ENCODE measurements around the gene GPI.
A peak's percentile ranks its signal among the peaks of the same experiment; 100 is the strongest.

Gene GPI

DNA sequence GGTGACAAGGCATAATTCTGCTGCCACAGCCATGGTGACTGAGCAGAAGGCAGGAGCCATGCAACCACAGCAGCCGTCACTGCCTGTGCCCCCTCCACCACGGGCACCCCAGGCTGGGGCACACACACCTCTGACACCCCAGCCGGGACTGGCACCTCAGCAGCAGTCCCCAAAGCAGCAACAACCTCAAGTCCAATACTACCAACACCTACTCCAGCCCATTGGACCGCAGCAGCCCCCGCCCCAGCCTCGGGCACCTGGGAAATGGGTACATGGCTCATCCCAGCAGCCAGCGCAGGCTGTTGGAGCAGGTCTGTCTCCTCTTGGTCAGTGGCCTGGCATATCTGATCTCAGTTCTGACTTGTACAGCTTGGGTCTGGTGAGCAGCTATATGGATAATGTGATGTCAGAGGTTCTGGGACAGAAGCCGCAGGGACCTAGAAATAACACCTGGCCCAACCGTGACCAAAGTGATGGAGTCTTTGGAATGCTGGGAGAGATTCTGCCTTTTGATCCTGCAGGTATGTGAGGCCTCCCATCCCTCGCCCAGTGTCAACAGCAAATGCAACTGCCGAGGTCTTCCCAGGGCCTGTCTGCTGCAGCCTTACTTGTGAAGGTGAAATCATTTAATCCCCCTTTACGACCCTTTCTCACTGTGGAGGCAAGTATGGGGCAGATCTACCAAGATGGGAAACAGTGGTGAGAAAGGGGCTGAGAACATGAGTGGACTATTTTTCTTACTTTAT lies 22.9 kb upstream of the GPI start:
- DNase-seq: no peak

DNA sequence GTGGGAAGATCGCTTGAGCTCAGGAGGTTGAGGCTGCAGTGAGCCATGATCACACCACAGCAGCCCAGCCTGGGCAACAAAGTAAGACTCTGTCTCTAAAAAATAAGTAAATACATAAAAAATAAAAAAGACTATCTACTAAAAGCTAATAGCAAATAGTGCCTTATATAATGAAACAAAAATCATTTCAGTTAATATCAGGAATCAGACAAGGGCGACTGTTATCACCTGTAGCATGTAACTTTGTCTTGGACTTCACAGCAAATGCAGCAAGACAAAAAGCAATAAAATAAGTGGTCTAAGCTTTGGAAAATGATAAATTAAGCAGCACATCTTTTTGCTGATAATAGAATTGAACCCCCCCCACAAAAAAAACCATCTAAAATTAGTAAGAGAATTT lies 21.2 kb upstream of the GPI start:
- DNase-seq: no peak

DNA sequence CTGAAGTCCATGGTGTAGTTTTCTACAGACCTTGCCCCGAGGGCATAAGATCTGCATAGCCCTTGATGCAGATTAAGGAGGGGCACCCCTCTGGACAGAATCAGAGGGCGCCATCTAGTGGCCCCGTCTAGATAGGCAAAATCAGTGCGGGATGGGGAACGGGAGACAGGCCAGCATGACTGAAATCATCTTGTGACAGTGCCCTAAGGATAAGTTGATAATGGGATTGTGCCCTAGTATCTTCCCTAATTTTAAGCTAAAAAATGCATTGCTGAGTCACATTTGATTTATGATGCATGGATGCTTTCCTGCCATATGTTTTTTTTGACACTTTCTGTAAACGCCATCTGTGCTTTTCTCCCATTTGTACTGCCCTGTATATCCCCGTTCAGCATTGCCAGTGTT lies 19.0 kb upstream of the GPI start:
- DNase-seq: peak; percentile 16

- no peak for DNase-seq
Observed at GRCh38 chr19:34347561-34348165, 17.3 kb upstream of the GPI start.

DNA sequence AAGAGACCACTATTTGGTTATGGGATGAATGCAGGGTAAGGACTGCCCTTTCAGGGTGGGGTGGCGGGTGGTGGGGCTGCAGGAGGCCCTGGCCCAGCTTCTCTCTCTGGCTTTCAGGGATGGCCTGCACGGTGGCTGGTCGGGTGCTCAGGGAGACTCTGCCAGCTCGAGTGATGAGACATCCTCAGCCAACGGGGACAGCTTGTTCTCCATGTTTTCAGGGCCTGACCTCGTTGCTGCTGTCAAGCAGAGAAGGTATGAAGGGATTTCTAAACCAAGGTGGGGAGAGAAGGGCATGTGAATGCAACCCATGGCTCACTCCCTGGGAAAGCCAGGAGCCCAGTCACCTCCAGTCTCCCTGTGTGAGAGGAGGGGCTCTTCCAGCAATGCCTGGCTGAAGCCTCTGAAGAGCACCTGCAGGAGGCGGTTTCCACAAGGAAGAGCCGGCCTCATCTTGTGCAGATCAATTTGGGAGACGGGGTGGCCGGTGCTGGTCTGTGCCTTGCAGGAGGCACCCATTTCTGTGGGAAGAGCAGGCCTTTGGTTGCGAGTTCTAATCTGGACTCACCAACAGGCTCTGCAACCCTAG lies 16.0 kb upstream of the GPI start:
- no peak for DNase-seq

- no peak for DNase-seq
Observed at GRCh38 chr19:34350161-34350561, 14.8 kb upstream of the GPI start.

- DNase-seq: no peak
Observed at GRCh38 chr19:34351382-34351826, 13.6 kb upstream of the GPI start.

GRCh38 chr19:34353546-34353945 lies 11.4 kb upstream of the GPI start:
- DNase-seq: no peak

DNA sequence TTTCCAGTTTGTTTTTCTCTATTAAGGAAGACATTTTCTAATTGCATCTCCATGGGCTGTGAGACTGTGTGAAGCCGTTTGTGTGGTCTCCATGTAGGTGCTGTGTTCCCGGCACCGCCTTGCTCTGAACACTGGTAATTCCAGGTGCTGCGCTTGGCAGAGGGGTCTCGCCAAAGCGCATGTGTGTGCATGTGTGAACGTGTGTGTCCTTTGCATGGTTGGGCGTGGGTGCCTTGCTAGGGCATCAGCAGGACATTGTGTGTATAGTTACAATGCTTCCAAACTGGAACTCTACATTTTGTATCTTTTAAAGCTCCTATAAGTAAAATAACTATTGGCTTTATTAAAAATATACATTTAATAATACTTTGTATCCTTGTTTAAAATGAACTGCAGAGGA lies 9.8 kb upstream of the GPI start:
- DNase-seq: no peak

DNA sequence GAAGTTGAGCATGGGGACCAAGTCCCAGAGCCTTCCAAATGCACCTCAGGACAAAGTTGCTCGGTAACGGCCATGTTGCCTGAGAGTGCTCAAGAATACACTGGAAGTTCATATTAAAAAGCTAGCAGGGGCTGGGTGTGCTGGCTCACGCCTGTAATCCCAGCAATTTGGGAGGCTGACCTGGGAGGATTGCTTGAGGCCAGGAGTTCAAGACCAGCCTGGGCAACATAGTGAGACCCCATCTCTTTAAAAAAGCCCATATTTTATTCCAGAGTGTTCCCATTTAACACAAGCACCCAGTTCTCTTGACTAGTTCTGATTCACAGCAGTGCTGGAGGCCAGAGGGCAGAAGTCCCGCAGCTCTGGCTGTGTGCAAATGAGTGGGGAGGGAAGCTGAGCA lies 8.1 kb upstream of the GPI start:
- no peak for DNase-seq

- DNase-seq: no peak
Observed at GRCh38 chr19:34357431-34357830, 7.6 kb upstream of the GPI start.

DNA sequence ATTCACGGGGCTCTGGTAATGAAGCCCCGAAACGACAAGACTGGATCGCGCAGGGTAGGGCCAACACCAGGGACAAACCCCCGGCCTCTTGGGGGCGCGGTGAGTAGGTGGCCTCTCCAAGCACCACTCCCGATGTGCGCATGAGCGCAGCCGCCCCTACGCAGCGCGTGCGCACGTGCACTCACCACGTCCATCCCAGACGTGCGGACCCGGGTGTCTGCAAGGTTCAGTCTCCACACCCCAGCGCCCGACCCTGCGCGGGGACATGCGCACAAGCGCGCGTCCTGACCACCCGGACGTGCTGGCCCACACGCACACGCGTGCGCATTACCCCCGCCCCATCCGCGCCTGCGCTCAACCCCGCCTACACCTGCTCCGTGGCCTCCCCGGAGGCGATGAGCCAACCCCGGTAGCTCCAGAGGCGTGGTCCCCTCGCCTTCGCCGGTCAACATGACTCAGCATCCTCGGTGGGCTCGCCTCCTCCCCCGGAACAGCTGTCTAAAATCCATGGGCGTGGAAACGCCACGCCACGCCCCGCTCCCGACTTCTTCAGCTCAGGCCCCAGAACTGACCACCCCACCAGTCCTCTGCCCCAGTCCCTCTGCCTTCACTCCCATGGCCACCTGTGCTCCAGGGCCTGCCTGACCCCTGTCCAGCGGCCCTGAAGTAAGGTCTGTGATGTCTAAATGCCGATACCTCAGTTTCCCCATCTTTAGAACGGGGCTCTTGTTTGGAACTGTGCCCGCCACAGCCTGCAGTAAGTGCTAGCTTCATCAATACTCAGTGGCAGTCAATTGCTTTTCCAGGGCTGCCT lies 5.6 kb upstream of the GPI start:
- DNase-seq: peak; percentile 98

DNA sequence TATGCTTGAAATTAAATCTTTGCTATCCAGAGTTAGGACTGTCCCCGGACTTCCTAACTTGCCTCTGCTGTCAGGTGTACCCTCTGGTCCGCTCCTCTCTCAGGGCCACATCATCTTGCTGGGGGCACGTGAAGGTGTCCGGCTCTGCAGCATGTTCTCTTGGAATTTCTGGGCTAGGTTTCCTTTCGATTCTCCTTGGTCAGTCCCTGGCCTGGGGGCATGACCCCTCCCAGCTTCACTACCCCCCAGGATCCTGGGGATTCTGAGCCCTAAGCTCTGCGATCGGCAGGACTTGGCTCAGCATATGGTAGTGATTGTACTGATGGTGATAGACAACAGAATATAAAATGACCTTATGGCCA lies 5.1 kb upstream of the GPI start:
- no peak for DNase-seq

DNA sequence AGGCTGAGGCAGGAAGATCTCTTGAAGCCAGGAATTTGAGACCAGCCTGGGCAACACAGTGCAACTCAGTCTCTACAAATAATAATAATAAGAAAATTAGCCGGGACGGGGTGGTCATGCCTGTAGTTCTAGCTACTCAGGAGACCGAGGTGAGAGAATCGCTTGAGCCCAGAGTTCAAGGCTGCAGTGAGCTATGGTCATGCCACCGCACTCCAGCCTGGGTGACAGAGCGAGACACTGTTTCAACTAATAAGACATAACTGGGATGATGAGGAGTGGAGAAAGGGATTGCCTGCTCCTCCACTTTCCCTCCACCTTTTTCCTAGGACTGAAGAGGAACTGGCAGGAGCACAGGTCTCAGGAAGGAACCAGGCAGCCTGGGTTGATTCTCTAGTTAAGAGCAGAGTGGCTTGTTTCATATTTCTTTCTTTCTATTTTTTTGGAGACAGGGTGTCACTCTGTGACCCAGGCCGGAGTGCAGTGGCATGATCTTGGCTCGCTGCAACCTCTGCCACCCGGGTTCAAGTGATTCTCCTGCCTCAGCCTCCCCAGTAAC lies 4.6 kb upstream of the GPI start:
- no peak for DNase-seq

GRCh38 chr19:34362679-34363069 lies 2.3 kb upstream of the GPI start:
- DNase-seq: no peak

GRCh38 chr19:34363094-34363493 lies 1.9 kb upstream of the GPI start:
- DNase-seq: no peak

- no peak for DNase-seq
Observed at GRCh38 chr19:34363930-34364329, 1.1 kb upstream of the GPI start.

GRCh38 chr19:34364462-34364829 lies 550 bp upstream of the GPI start:
- DNase-seq: no peak

GRCh38 chr19:34365463-34366401 lies 736 bp downstream of the GPI start:
- DNase-seq: no peak

DNA sequence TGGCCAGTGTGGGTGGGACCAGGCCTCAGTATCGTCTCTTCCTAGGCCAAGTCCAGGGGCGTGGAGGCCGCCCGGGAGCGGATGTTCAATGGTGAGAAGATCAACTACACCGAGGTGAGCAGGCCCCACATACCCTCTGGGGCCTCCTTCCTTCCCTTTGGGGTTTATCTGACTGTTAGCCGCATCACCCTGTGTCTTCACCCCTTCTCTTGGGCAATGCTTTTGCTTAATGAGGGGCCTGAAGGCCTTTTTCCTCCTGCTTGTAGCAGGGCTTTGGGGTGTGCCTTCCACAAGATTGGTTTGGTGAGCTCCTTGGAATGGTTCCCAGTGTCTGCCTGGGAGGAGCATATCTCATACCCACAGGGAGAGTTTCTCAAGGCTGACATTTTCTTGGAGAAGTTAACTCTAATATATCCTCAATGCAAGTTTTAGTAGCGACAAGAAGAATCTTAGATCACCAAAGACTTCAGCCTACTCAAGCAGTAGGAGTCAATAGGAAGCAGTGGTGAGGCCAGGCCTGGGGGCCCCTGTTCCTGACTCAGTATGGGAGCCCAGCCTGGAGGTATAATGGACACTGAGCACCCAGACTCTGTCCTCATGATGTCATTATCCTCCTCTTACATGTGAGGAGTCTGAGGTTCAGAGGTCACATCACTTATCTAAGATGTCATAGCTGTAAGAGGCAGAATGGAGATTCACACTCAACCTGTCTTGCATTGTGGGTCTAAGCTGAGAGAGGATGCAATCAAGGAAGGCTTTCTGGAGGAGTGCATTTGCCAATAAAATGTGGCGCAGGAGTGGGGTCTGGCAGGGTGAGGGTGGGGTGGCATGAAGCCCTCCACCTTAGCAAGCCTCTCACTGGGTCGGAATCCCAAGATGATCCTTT lies 2.0 kb downstream of the GPI start:
- no peak for DNase-seq

- no peak for DNase-seq
Observed at GRCh38 chr19:34367624-34367957, 2.6 kb downstream of the GPI start.

Data from GDM1 (cell line).